ENCODE results near the gene ADAMTS3.

ADAMTS3 gene

DNA sequence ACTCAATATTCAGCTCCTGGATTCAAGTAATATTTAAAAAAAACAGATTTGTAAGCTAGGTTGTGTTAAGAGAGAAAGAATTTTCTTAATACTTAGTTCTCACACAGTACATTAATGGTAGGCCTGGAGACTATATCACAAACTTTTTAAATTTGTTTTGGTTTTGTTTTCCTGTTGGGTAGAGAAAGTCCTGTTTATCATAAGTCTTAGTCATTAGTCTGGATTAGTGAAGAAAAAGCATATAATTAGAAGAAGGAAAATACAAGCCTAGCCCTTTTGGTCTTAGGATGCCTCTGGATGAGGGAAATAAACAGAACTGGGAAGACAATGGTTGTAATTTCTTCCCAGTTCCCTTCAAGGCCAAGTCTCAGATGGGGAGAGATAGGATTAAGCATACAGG is 163.6 kb downstream of the ADAMTS3 start:
- H3K27ac ChIP-seq (ENCODE audit: low read depth, low read length), result no peak overlapping the region
- no peaks in the 10 kb centered on the region for H3K9me3 ChIP-seq (ENCODE audit: insufficient read depth, low read depth, low read length)
- H3K36me3 ChIP-seq (ENCODE audit: insufficient read depth, low read length), result no peaks in the 10 kb centered on the region
- H3K4me3 ChIP-seq (ENCODE audit: low read length), result no peak overlapping the region
- no peaks in the 10 kb centered on the region for H3K4me1 ChIP-seq (ENCODE audit: insufficient read depth, low read length)
- H3K9ac ChIP-seq (ENCODE audit: low read depth, low read length), result no peak overlapping the region
- H3K27me3 ChIP-seq (ENCODE audit: insufficient read depth, low read length), result no peaks in the 10 kb centered on the region

DNA sequence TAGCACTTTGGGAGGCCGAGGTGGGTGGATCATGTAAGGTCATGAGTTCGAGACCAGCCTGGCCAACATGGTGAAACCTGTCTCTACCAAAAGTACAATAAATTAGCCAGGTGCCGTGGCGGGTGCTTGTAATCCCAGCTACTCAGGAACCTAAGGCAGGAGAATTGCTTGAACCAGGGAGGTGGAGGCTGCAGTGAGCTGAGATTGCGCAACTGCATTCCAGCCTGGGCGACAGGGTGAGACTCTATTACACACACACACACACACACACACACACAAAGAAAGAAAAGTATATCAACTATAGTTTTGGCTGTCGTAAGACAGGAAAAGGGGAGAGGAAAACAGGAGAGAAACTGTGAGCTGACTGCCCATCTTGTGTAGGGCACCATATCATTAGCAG is 171.7 kb downstream of the ADAMTS3 start:
- Histone ChIP-seq H3K27me3 (ENCODE audit: insufficient read depth, low read length) (no peaks in the 10 kb centered on the region), H3K9me3 (ENCODE audit: insufficient read depth, low read depth, low read length) (no peaks in the 10 kb centered on the region), H3K4me3 (ENCODE audit: low read length) (no peak overlapping the region), H3K36me3 (ENCODE audit: insufficient read depth, low read length) (no peaks in the 10 kb centered on the region), H3K9ac (ENCODE audit: low read depth, low read length) (no peak overlapping the region), H3K27ac (ENCODE audit: low read depth, low read length) (no peak overlapping the region), H3K4me1 (ENCODE audit: insufficient read depth, low read length) (no peaks in the 10 kb centered on the region)
- WGBS, result 96% methylated on average over 5 of the region's 7 CpGs

DNA sequence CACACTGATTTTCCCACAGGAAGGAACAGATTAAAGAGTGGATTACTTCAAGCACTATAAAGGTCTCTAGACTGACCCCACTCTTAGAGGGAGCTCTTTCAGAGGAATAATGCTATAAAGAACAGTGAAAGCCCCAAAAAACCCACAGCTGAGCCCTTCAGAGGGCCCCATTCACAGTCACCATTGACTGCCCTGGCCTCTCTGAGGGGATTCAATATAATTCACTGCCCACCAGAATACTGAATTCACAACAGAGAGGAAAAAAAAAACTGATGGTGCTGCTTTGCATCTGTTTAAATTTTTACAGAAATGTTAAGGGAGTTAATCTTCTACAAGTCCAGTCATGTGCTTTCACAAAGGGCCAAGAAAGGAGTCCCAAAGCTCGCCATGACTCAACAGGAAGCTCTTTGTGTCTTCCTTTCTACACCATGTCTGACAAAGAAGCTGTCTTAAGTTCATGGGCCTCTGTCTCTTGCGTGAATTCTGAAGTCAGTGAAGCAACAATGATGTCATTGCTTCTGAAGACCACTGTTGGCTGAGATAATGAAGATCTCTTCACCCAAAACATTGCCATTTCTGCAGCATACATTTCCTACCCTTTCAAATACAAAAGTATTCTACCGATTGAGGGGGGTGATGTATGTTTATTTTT is 174.9 kb downstream of the ADAMTS3 start:
- H3K4me3 ChIP-seq (ENCODE audit: low read length), result no peak overlapping the region
- H3K4me1 ChIP-seq (ENCODE audit: insufficient read depth, low read length), result no peaks in the 10 kb centered on the region
- H3K9ac ChIP-seq (ENCODE audit: low read depth, low read length), result no peak overlapping the region
- H3K27ac ChIP-seq (ENCODE audit: low read depth, low read length), result no peak overlapping the region
- H3K9me3 ChIP-seq (ENCODE audit: insufficient read depth, low read depth, low read length), result no peaks in the 10 kb centered on the region
- H3K36me3 ChIP-seq (ENCODE audit: insufficient read depth, low read length), result no peaks in the 10 kb centered on the region
- WGBS, result 91% methylated on average over 2 of the region's 3 CpGs
- H3K27me3 ChIP-seq (ENCODE audit: insufficient read depth, low read length), result no peaks in the 10 kb centered on the region

DNA sequence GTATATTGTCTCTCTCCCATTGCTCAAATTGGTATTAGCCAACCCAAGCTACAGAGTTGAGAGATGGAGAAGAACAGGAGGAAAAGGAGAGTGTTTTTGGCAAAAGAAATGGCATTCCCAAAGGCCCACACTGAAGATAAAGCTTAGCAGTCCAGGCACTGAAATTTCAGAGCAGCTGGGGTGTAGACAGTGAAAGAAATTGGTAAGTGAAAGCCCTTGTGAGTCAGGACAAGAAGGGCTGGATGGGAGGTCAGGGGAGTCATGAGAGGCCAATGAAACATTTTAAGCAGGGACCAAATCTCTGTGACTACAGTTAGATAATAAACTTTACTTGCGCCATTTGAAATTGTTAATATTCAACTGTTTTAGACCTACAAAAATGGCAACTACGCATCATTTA is 177.7 kb downstream of the ADAMTS3 start:
- H3K9ac ChIP-seq (ENCODE audit: low read depth, low read length), result no peak overlapping the region
- H3K9me3 ChIP-seq (ENCODE audit: insufficient read depth, low read depth, low read length), result no peaks in the 10 kb centered on the region
- H3K4me1 ChIP-seq (ENCODE audit: insufficient read depth, low read length), result no peaks in the 10 kb centered on the region
- no peak overlapping the region for H3K27ac ChIP-seq (ENCODE audit: low read depth, low read length)
- WGBS, result 90% methylated on average over 2 of the region's 2 CpGs
- no peak overlapping the region for H3K4me3 ChIP-seq (ENCODE audit: low read length)
- H3K27me3 ChIP-seq (ENCODE audit: insufficient read depth, low read length), result no peaks in the 10 kb centered on the region
- H3K36me3 ChIP-seq (ENCODE audit: insufficient read depth, low read length), result no peaks in the 10 kb centered on the region

DNA sequence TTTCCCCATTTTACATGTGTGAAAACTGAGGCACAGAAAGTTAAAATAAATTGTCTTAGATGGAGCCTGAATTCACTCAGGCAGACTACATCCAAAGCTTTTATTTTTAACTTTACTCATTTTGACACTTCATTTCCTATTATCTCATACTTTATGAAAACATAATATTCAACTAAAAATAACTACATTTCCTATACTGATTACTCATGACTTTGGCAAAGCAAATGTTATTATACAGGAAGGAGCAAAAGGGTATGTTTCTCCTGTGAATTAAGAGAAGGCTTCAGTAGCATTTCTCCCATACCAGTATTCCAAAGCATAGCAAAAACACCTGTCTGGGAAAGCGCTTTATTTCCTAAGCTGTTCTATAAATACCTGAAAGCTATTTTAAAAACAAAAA is 178.6 kb downstream of the ADAMTS3 start:
- Histone ChIP-seq H3K27ac (ENCODE audit: low read depth, low read length) (no peak overlapping the region), H3K4me3 (ENCODE audit: low read length) (no peak overlapping the region), H3K4me1 (ENCODE audit: insufficient read depth, low read length) (no peaks in the 10 kb centered on the region), H3K9me3 (ENCODE audit: insufficient read depth, low read depth, low read length) (no peaks in the 10 kb centered on the region), H3K27me3 (ENCODE audit: insufficient read depth, low read length) (no peaks in the 10 kb centered on the region), H3K9ac (ENCODE audit: low read depth, low read length) (no peak overlapping the region), H3K36me3 (ENCODE audit: insufficient read depth, low read length) (no peaks in the 10 kb centered on the region)
- 92% methylated on average over 1 of the region's 1 CpG for WGBS

DNA sequence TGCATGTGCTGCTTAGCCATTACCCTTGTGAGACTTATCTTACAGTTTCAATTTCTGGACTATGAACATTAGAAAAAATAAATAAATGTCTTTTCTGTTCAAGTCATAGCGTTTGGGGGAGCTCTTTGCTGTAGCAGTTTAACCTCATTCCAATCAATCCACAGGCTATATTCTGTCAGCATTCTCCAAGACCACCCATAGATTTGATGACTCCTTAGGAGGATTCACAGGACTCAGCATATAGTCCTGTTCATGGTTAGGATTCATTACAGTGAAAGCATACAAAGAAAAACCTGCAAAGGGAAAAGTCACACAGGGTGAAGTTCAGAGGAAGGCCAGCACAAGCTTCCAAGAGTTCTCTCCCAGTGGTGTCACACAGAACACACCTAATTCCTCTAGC is 180.5 kb downstream of the ADAMTS3 start:
- no peaks in the 10 kb centered on the region for H3K36me3 ChIP-seq (ENCODE audit: insufficient read depth, low read length)
- 100% methylated on average over 1 of the region's 1 CpG for WGBS
- H3K27me3 ChIP-seq (ENCODE audit: insufficient read depth, low read length), result no peaks in the 10 kb centered on the region
- H3K27ac ChIP-seq (ENCODE audit: low read depth, low read length), result no peak overlapping the region
- H3K4me3 ChIP-seq (ENCODE audit: low read length), result no peak overlapping the region
- H3K9me3 ChIP-seq (ENCODE audit: insufficient read depth, low read depth, low read length), result no peaks in the 10 kb centered on the region
- H3K4me1 ChIP-seq (ENCODE audit: insufficient read depth, low read length), result no peaks in the 10 kb centered on the region
- no peak overlapping the region for H3K9ac ChIP-seq (ENCODE audit: low read depth, low read length)

DNA sequence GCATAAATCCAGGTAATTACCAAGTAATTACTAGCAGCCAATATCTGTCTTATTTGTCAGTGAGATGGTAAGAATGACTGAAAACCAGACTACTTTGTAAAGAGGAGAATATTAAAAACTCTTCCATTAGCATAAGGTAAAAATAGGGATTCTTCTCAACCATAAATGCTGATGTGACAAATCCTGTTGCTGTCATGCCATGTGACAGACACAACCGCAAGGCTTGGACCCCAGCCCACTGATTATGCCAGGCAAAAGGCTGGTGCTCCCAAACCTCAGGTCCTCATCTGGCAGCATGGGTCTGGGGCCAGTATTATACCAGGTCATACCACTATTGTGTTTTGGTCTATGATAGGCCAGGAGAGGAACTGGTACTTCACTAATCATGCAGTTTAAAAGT is 181.1 kb downstream of the ADAMTS3 start:
- no peaks in the 10 kb centered on the region for H3K4me1 ChIP-seq (ENCODE audit: insufficient read depth, low read length)
- H3K4me3 ChIP-seq (ENCODE audit: low read length), result no peak overlapping the region
- H3K27me3 ChIP-seq (ENCODE audit: insufficient read depth, low read length), result no peaks in the 10 kb centered on the region
- H3K9me3 ChIP-seq (ENCODE audit: insufficient read depth, low read depth, low read length), result no peaks in the 10 kb centered on the region
- H3K27ac ChIP-seq (ENCODE audit: low read depth, low read length), result no peak overlapping the region
- WGBS, result 91% methylated on average over 1 of the region's 1 CpG
- H3K36me3 ChIP-seq (ENCODE audit: insufficient read depth, low read length), result no peaks in the 10 kb centered on the region
- no peak overlapping the region for H3K9ac ChIP-seq (ENCODE audit: low read depth, low read length)

DNA sequence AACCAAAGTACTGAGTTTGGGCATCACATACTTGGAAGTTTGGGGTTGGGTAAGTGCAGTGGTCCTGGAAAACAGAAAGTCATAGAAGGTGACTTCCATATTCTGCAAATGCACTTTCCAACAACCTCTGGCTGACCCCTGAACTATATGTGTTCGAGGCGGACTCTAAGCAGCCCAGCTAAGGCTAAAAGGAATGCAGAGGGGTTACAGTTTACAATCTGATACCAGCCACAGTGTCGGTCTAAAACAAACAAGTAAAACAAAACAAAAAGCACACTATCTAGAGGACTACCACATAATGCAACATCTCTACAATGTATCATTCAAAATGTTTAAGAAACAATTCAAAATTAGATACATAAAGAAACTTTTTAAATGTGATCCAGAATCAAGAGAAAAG is 185.6 kb downstream of the ADAMTS3 start:
- Histone ChIP-seq H3K27me3 (ENCODE audit: insufficient read depth, low read length) (no peaks in the 10 kb centered on the region), H3K4me1 (ENCODE audit: insufficient read depth, low read length) (no peaks in the 10 kb centered on the region), H3K9ac (ENCODE audit: low read depth, low read length) (no peak overlapping the region), H3K36me3 (ENCODE audit: insufficient read depth, low read length) (no peaks in the 10 kb centered on the region), H3K4me3 (ENCODE audit: low read length) (no peak overlapping the region), H3K27ac (ENCODE audit: low read depth, low read length) (no peak overlapping the region), H3K9me3 (ENCODE audit: insufficient read depth, low read depth, low read length) (no peaks in the 10 kb centered on the region)
- 87% methylated on average over 3 of the region's 3 CpGs for WGBS

DNA sequence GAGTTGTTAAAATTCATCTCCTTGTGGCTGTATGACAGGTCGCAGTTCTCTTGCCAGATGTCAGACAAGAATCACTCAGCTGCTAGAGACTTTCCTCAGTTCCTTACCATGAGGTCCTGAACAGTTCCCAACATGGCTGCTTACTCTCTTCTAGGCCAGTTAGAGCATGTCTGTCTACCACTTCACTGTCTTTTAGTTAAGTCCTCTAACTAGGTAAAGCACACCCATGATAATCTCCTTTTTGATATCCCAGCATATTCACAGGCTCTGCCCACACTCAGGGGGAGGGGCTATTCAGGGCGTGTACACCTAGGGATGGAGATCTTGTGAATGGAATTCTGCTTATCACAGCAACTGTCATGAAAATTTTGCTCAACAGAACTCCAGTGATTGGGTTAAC is 190.1 kb downstream of the ADAMTS3 start:
- WGBS, result 96% methylated on average over 2 of the region's 2 CpGs
- H3K27me3 ChIP-seq (ENCODE audit: insufficient read depth, low read length), result no peaks in the 10 kb centered on the region
- no peaks in the 10 kb centered on the region for H3K36me3 ChIP-seq (ENCODE audit: insufficient read depth, low read length)
- no peak overlapping the region for H3K9ac ChIP-seq (ENCODE audit: low read depth, low read length)
- no peak overlapping the region for H3K27ac ChIP-seq (ENCODE audit: low read depth, low read length)
- H3K4me3 ChIP-seq (ENCODE audit: low read length), result no peak overlapping the region
- H3K4me1 ChIP-seq (ENCODE audit: insufficient read depth, low read length), result no peaks in the 10 kb centered on the region
- H3K9me3 ChIP-seq (ENCODE audit: insufficient read depth, low read depth, low read length), result no peaks in the 10 kb centered on the region

DNA sequence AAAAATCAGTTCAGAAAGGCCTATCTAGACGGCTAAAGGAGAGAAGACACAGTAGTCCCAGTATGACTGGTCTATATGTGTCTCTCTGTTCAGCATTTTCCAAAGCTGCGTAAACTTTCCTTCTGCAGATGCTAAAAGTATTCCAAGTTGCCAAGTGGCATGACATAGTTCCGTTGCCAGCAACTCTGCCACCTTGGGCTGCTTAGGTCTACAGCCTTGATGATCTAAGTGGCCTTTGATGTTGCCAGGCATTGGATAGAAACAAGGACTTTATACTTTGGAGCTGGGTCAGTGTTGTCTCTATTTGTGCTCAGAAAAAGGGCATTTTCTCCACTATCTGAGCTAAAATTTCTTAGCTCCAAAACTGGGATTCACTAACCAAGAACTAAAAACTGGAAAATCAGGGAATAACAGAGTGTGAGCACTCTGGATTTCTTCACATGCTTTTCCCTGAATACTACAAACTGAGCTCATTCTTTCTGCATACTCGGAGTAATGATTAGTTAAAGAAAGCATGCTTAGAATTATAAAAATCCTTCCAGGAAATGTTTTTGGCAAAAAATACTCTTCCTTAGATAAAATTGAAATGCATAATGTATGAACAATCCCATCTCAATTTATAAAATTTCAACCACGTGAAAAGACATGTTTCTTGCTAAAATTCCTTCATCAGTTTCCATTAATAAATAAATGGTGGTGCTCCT is 191.4 kb downstream of the ADAMTS3 start:
- Histone ChIP-seq H3K9me3 (ENCODE audit: insufficient read depth, low read depth, low read length) (no peaks in the 10 kb centered on the region), H3K27ac (ENCODE audit: low read depth, low read length) (no peak overlapping the region), H3K4me1 (ENCODE audit: insufficient read depth, low read length) (no peaks in the 10 kb centered on the region), H3K4me3 (ENCODE audit: low read length) (no peak overlapping the region), H3K9ac (ENCODE audit: low read depth, low read length) (no peak overlapping the region), H3K36me3 (ENCODE audit: insufficient read depth, low read length) (no peaks in the 10 kb centered on the region), H3K27me3 (ENCODE audit: insufficient read depth, low read length) (no peaks in the 10 kb centered on the region)
- WGBS, result 95% methylated on average over 4 of the region's 5 CpGs

DNA sequence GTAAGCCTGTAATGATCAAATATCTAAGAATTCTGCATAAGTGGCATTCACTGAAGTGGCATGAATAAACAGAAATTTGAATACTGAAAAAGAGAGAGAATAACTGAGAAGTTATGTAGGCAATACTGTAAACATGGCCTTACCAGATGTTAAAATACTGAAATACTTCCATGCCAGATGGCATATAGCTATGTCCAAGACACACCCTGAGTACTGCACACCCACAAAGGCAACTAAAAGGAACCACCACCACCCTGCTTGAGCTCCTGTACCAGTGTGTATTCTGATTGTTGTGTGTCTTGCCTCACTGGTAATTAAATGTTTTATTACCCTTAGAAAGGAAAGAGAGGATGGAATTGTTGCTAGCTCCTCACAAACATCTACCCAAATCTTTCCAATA is 192.1 kb downstream of the ADAMTS3 start:
- Histone ChIP-seq H3K4me1 (ENCODE audit: insufficient read depth, low read length) (no peaks in the 10 kb centered on the region), H3K9me3 (ENCODE audit: insufficient read depth, low read depth, low read length) (no peaks in the 10 kb centered on the region), H3K27me3 (ENCODE audit: insufficient read depth, low read length) (no peaks in the 10 kb centered on the region), H3K27ac (ENCODE audit: low read depth, low read length) (no peak overlapping the region), H3K9ac (ENCODE audit: low read depth, low read length) (no peak overlapping the region), H3K4me3 (ENCODE audit: low read length) (no peak overlapping the region), H3K36me3 (ENCODE audit: insufficient read depth, low read length) (no peaks in the 10 kb centered on the region)
